GM23248 (cell line): ENCODE measurements around the gene DNAJC3. TPM values are rescaled to one million over a fixed set of nuclear protein-coding genes. Genes with fewer than 3 reads are reported as not detected.
A peak's percentile ranks its signal among the peaks of the same experiment; 100 is the strongest.

Source experiments
- DNase-seq: peaks from one replicate; pipeline ENCODE4 v3.0.0-alpha.2; 2015
- H2AFZ ChIP-seq: fragments of 200-600 bp; sonication (generic); 2 replicates; pipeline ENCODE4 v1.6.1; 2016; ENCODE audit warnings: antibody characterized with exemption
- H3F3A ChIP-seq: fragments of 200-600 bp; sonication (generic); 2 replicates; pipeline ENCODE4 v1.6.1; 2016; ENCODE audit warnings: mild to moderate bottlenecking, antibody characterized with exemption, mixed run types; ENCODE audit not compliant: insufficient read depth
- H3K27ac ChIP-seq: fragments of 200-600 bp; sonication (generic); 2 replicates; pipeline ENCODE4 v1.5.1; 2016; ENCODE audit warnings: mild to moderate bottlenecking
- H3K27me3 ChIP-seq: fragments of 200-600 bp; sonication (generic); replicated peaks from 2 replicates; pipeline ENCODE4 v1.6.1; 2016; ENCODE audit warnings: mild to moderate bottlenecking; ENCODE audit not compliant: insufficient read depth
- H3K36me3 ChIP-seq: fragments of 200-600 bp; sonication (generic); 2 replicates; pipeline ENCODE4 v1.6.1; 2016; ENCODE audit warnings: low read depth, mild to moderate bottlenecking
- H3K4me1 ChIP-seq: fragments of 200-600 bp; sonication (generic); 2 replicates; pipeline ENCODE4 v1.6.1; 2016; ENCODE audit warnings: mild to moderate bottlenecking; ENCODE audit not compliant: insufficient read depth
- H3K4me2 ChIP-seq: fragments of 200-600 bp; sonication (generic); one replicate; pipeline ENCODE4 v1.6.1; 2016; ENCODE audit warnings: mild to moderate bottlenecking; ENCODE audit not compliant: unreplicated experiment
- H3K4me3 ChIP-seq: fragments of 200-600 bp; sonication (generic); 2 replicates; pipeline ENCODE4 v1.5.1; 2016; ENCODE audit warnings: mild to moderate bottlenecking
- H3K79me2 ChIP-seq: fragments of 200-600 bp; sonication (generic); 2 replicates; pipeline ENCODE4 v1.6.1; 2016; ENCODE audit warnings: mild to moderate bottlenecking; ENCODE audit not compliant: insufficient read depth
- H3K9ac ChIP-seq: fragments of 200-600 bp; sonication (generic); 2 replicates; pipeline ENCODE4 v1.6.1; 2016; ENCODE audit warnings: mild to moderate bottlenecking
- H3K9me2 ChIP-seq: fragments of 200-600 bp; sonication (generic); 2 replicates; pipeline ENCODE4 v1.6.1; 2016; ENCODE audit warnings: mixed run types, mild to moderate bottlenecking, moderate library complexity; ENCODE audit not compliant: insufficient read depth
- H3K9me3 ChIP-seq: fragments of 200-600 bp; sonication (generic); one replicate; pipeline ENCODE4 v1.6.1; 2017; ENCODE audit warnings: low read depth
- H4K20me1 ChIP-seq: fragments of 200-600 bp; sonication (generic); 2 replicates; pipeline ENCODE4 v1.6.0; 2016; ENCODE audit not compliant: insufficient read depth
- EZH2 ChIP-seq: fragments of 200-600 bp; sonication (generic); IDR thresholded peaks from 2 replicates; pipeline ENCODE4 v1.6.1; 2018; ENCODE audit warnings: antibody characterized with exemption, mild to moderate bottlenecking; ENCODE audit not compliant: insufficient read depth, poor library complexity, severe bottlenecking
- EZH2phosphoT487 ChIP-seq: fragments of 200-600 bp; sonication (generic); IDR thresholded peaks from 2 replicates; pipeline ENCODE4 v1.6.1; 2018; ENCODE audit warnings: antibody characterized with exemption, moderate library complexity, mild to moderate bottlenecking, low read depth; ENCODE audit not compliant: insufficient read depth
- WGBS, 2 experiments: methylation state at CpG; one replicate each; pipeline ENCODE4 v1.1.6; 2015 to 2017; ENCODE audit warnings: low lambda C conversion rate in 2 of 2, low coverage in 1 of 2; ENCODE audit errors: missing lambda C conversion rate in 2 of 2; 5-methylcytosine and 5-hydroxymethylcytosine counted together
- in situ Hi-C: fragments of 300-500 bp; cut with MboI; formaldehyde crosslinking; loops from 2 replicates; pipeline ENCODE4 v1.15.0; 2020
- polyA plus RNA-seq: library from polyadenylated mRNA; unstranded; fragments of >200 nt; fragmentation: Nextera tagmentation; extraction: Ambion mirVana; gene quantifications from 2 replicates; pipeline ENCODE4 v1.2.1, GENCODE V29; 2016
- total RNA-seq: library from RNA; depleted of rRNA; stranded (reverse); fragments of >200 nt; shearing (Covaris generic); gene quantifications from 2 replicates; pipeline ENCODE4 v1.2.3, GENCODE V29; 2014

DNAJC3 gene
- total and polyA plus RNA-seq, 2 experiments from 2014 or later: 39.5 to 42.4 TPM

GRCh38 chr13:95676105-95676761, 706 bp upstream of the DNAJC3 start:
- peak; percentile 63 for DNase-seq
- in situ Hi-C loops: no loop called here
- H3K4me3 ChIP-seq: peak overlapping the region; percentile 87
- no peaks in the 10 kb centered on the region for H3K36me3 ChIP-seq
- H3K27ac ChIP-seq: peak overlapping the region; percentile 89
- H3K4me1 ChIP-seq: peaks cover 24% of the 10 kb centered on the region
- peak overlapping the region; percentile 89 for H3K9ac ChIP-seq
- H3K79me2 ChIP-seq: peaks cover 51% of the 10 kb centered on the region
- H3K27me3 ChIP-seq: no peaks in the 10 kb centered on the region
- H3K9me2 ChIP-seq: no peaks in the 10 kb centered on the region
- no peaks in the 10 kb centered on the region for H3K9me3 ChIP-seq
- TF ChIP-seq EZH2phosphoT487 (no peak), EZH2 (no peak)
- peaks cover 16% of the 10 kb centered on the region for H3F3A ChIP-seq
- peak overlapping the region; percentile 86 for H3K4me2 ChIP-seq
- peak overlapping the region; percentile 95 for H2AFZ ChIP-seq
- no peaks in the 10 kb centered on the region for H4K20me1 ChIP-seq
- 2% methylated on average over 32 of the region's 32 CpGs for WGBS, 2 experiments

- H3K79me2 ChIP-seq: peaks cover 66% of the 10 kb centered on the region
- TF ChIP-seq EZH2phosphoT487: no peak
- TF ChIP-seq EZH2: no peak
- peak; percentile 65 for DNase-seq
Measured at GRCh38 chr13:95677564-95678266, 776 bp downstream of the DNAJC3 start.

GRCh38 chr13:95678967-95679366, 2.0 kb downstream of the DNAJC3 start:
- 0 out of 2 replicates have a peak overlapping the region, but pooled peaks have one; percentile 85 for H3K27ac ChIP-seq
- no peaks in the 10 kb centered on the region for H3K9me3 ChIP-seq
- peak overlapping the region; percentile 86 for H3K4me2 ChIP-seq
- peak overlapping the region; percentile 87 for H3K4me3 ChIP-seq
- in situ Hi-C loops: no loop called here
- no peak for TF ChIP-seq EZH2phosphoT487
- no peak for TF ChIP-seq EZH2
- no peak overlapping the region for H2AFZ ChIP-seq
- H3K4me1 ChIP-seq: peaks cover 24% of the 10 kb centered on the region
- no peaks in the 10 kb centered on the region for H3K27me3 ChIP-seq
- WGBS, 2 experiments: 68 to 77% methylated on average over 4 of the region's 4 CpGs
- H3F3A ChIP-seq: peaks cover 16% of the 10 kb centered on the region
- H3K79me2 ChIP-seq: peaks cover 78% of the 10 kb centered on the region
- H3K9ac ChIP-seq: peak overlapping the region; percentile 90
- no peak for DNase-seq
- no peaks in the 10 kb centered on the region for H3K9me2 ChIP-seq
- no peaks in the 10 kb centered on the region for H3K36me3 ChIP-seq
- H4K20me1 ChIP-seq: no peaks in the 10 kb centered on the region

More at GRCh38 chr13:95677564-95678266, 776 bp downstream of the DNAJC3 start:
- Histone ChIP-seq H3F3A (peaks cover 16% of the 10 kb centered on the region), H3K4me1 (peaks cover 24% of the 10 kb centered on the region), H3K9ac (peak overlapping the region; percentile 90), H3K9me2 (no peaks in the 10 kb centered on the region), H3K4me3 (peak overlapping the region; percentile 87), H2AFZ (peak overlapping the region; percentile 80), H3K36me3 (no peaks in the 10 kb centered on the region), H4K20me1 (no peaks in the 10 kb centered on the region), H3K9me3 (no peaks in the 10 kb centered on the region), H3K27me3 (no peaks in the 10 kb centered on the region), H3K27ac (peak overlapping the region; percentile 85), H3K4me2 (peak overlapping the region; percentile 86)
- in situ Hi-C loops: no loop called here
- WGBS, 2 experiments: 1 to 2% methylated on average over 30 of the region's 30 CpGs

- Histone ChIP-seq H3K27me3 (no peaks in the 10 kb centered on the region), H3K4me1 (peaks cover 24% of the 10 kb centered on the region), H3K79me2 (peaks cover 85% of the 10 kb centered on the region), H3K9me3 (no peaks in the 10 kb centered on the region), H3K27ac (no peak overlapping the region), H3K9ac (0 out of 2 replicates have a peak overlapping the region, but pooled peaks have one; percentile 90), H3K4me3 (peak overlapping the region; percentile 87; the same call in 1 of the 2 replicates), H3K36me3 (no peaks in the 10 kb centered on the region), H3F3A (peaks cover 16% of the 10 kb centered on the region), H2AFZ (no peak overlapping the region), H3K4me2 (peak overlapping the region; percentile 86), H4K20me1 (no peaks in the 10 kb centered on the region), H3K9me2 (no peaks in the 10 kb centered on the region)
- no peak for TF ChIP-seq EZH2phosphoT487
- TF ChIP-seq EZH2: no peak
- WGBS, 2 experiments: 77 to 78% methylated on average over 2 of the region's 2 CpGs
- DNase-seq: no peak
- in situ Hi-C loops: no loop called here
Measured at GRCh38 chr13:95679722-95680121, 2.8 kb downstream of the DNAJC3 start.
